A549 treated with Hydrocortisone at 1 μM for 4 hours (cell line): ENCODE results near the gene C13orf46. TPM values are rescaled to one million over a fixed set of nuclear protein-coding genes. Genes with fewer than 3 reads are reported as not detected.

ENCODE experiments used
- total RNA-seq: library from RNA; stranded (reverse); fragments of 200-300 nt; extraction: Qiagen RNA extraction; gene quantifications from 5 replicates; pipeline ENCODE4 v1.2.3, GENCODE V29; 2022

C13orf46 gene
- total RNA-seq = 0.14 to 0.21 TPM (median 0.18 TPM) in 5 replicates

GRCh38 chr13:113973218-113974164 lies at the start of gene C13orf46:
Gene C13orf46, minus strand, starts transcription at chr13:113974076. Its CDS starts 79 bp downstream, at chr13:113973997.

Other genes starting within 250 kb of the C13orf46 start
- 0.54 to 1.0 TPM (median 0.87 TPM) in 5 replicates for gene TMEM255B, start 214.8 kb downstream of the C13orf46 start, total RNA-seq
- 7.8 to 9.4 TPM (median 8.2 TPM) in 5 replicates for gene GAS6, start 110.0 kb downstream of the C13orf46 start, total RNA-seq
- 8.1 to 12.9 TPM (median 10.1 TPM) in 5 replicates for gene RASA3, start 158.5 kb upstream of the C13orf46 start, total RNA-seq
- gene CFAP97D2, start 205.2 kb upstream of the C13orf46 start, total RNA-seq = not detected in 5 replicates